DMS53 treated with DMSO at 0.1 percent for 48 hours (cell line): ENCODE results near the gene IRF2BPL.
A peak's percentile ranks its signal among the peaks of the same experiment; 100 is the strongest.
"Not testable (repeated sequence)": the region's sequence is repeated elsewhere in the genome, so short reads cannot be mapped to it uniquely, and the experiment has no call there.

Experiments
- DNase-seq: peaks from one replicate; lab custom pipeline; 2025; ENCODE audit not compliant: unreplicated experiment; lab: John Stamatoyannopoulos, UW

IRF2BPL gene

DNA sequence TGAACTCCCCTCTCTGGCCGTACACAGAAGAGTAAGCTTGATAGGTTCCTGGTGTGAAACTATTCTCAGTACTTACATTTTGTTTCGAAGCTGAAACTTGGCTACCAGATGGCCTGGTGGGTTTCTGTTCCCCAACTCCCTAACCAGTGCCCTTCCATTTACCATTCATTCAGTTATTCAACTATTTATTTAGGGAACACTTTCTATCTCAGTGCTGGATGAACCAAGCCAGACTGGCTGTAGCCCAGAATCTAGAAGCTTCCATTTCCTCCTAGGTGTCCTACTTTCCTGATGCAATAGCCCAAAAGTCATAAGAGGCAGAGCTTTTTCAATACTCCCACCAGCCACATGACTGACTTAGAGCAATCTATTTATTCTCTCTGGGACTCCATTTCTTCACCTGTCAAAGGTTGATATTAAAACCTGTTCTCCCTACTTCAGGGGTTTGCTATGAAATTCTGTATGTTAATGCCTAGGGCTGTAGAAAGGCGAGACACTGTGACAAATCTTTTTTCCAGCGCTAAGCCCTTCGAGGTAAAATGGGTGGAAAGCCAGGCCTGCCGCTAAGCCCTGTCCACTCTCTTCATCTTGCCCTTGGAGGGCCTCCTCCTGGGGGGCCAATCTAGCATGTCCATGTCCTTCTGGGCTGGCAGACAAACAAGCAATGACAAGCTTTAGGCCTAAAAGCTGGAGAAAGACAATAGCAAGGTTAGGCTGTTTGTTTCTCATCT lies 8.1 kb upstream of the IRF2BPL start:
- no peak for DNase-seq

DNA sequence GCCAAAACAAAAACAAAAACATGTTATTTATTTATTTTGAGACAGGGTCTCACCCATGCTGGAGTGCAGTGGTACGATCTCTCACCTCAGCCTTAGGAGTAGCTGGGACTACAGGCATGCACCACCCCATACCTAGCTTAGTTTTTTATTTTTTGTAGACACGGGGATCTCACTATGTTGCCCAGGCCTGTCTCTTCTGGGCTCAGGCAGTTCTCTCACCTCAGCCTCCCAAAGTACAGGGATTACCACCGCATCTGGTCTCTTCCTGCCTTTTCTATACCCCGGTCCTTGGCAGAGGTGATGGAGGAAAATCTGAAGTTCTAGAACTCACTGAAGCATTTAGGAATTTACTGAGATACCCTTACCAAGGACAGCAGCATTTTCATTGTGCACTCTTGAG lies 6.8 kb upstream of the IRF2BPL start:
- no peak for DNase-seq

DNA sequence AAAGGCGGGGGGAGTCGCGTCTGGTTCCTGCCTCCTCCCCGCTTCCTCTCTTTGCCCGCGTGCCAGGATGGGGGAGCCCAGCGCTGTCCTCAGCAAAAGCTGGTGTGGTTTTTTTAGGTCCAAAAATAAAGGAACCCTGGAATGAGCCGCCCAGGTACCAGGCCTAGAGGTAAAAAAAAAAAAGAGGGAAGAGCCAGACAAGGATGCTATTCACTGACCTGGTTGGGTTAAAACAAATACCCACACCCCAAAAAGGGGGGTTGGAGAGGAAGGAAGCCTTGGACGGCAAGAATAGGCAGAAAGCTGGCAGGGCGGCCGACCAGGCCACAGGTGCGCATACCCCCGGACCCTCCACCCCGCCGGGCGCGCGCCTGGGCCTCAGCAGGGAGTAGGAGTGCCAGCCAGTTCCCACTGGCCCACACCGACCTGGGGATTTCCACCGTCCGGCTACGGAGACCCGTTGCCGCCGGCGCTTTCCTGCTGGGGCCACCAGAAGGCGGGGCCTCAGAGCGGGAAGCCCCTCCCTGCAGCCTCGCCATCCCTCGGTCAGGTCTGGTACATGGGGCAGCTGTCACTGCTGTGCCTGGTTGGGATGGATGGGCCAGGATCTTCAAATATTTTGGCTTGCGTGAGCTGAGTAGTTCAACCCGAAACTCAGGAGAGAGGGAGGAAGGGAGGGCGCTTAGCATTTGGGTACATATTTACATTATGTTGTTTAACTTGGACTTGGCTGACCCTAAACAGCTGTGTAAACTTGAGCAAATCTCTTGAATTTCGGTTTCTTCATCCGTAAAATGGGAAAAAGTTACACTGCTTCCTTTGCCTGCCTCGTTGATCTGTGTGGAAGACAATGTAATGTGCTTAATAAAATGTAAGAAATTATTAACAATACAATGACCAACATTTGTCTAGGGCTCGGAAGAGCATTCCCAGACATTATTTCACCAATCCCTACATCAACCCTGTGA lies 5.4 kb upstream of the IRF2BPL start:
- DNase-seq: peak; percentile 75

DNA sequence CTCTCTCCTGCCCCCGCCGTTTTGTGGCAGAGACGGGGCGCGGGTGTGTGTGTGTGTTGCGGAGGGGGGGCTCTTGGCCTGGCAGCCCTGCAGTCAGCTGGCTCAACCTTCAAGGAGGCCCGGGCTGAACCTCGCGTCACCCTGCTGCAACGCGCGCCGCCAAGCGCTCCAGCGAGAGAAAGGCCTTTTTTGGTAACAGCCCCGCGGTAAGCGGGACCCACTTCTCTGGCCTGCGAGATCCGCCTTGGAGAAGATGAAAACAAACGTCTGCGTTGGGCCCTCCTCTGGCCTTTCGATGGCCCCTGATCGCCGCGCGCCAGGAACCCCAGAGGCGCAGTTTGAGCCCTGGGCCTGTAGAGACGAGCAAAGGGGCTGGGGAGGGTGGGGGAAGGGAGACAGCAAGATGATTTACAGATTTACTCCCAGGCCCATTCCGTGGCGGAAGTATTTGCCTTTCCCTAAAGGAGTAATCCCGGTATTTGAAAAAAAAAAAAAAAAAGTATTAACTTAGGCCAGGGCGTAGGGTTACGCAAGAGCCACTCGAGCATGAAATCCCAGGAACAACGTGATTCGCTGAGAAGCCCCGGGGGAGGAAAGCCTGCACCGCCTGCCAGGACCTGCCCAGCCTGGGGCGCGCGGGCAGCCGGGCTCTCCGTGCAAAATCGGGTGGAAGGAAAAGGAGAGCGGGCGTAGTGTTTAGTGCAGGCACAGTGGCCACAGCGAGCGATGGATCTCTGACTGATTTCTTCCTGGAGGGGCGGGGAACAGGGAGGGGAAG lies 4.5 kb upstream of the IRF2BPL start:
- DNase-seq: peak; percentile 91

DNA sequence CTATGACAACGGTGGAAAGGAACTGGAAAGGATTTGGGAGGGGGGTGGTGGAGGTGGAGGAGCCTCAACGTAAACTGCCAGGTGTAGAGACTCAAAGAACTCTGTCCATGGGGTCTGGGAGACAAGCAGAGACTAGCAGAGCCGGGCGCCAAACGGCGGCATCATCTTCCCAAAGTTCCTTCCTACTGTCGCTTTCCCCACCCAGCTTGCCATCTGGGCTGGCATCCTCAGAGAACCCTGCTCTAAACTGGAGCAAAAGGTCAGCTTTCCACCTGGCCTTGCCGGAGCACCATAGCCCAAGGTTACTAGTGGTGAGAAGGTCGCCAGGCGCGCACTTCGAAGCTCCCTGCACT lies 4.0 kb upstream of the IRF2BPL start:
- peak; percentile 79 for DNase-seq

DNA sequence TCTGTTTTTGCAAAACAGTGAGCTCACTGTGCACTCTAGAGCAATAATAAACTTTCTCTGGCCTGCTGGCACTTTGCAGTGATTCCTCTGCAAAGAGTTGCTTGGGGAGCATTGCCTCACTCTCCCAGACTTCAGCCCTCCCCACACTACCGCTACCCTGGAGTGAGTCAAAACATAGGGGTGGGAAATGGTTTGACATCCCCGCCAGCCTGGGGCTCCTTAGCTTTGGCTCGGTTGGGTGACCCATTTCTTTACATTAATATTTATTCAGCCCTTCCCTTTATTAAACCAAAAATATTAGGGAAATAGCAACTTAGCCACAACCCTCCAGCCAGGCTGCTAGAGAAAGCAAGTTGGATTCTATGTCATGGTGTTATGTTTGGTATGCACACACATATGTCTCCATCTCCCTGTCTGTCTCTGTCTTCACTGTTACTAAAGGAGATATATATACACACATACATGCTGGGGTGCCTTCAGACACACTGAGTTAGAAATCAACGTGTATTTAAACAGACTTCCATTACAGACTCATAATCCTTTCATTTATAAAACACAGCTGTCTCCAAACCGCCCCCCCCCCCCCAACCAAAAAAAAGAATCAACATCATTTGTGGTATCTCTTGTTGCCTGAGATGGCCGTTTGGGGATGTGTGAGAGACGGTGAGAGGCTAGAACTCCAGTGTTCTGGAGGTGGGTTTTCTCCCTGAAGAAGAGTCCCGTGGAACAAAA lies 3.4 kb upstream of the IRF2BPL start:
- DNase-seq: no peak

DNA sequence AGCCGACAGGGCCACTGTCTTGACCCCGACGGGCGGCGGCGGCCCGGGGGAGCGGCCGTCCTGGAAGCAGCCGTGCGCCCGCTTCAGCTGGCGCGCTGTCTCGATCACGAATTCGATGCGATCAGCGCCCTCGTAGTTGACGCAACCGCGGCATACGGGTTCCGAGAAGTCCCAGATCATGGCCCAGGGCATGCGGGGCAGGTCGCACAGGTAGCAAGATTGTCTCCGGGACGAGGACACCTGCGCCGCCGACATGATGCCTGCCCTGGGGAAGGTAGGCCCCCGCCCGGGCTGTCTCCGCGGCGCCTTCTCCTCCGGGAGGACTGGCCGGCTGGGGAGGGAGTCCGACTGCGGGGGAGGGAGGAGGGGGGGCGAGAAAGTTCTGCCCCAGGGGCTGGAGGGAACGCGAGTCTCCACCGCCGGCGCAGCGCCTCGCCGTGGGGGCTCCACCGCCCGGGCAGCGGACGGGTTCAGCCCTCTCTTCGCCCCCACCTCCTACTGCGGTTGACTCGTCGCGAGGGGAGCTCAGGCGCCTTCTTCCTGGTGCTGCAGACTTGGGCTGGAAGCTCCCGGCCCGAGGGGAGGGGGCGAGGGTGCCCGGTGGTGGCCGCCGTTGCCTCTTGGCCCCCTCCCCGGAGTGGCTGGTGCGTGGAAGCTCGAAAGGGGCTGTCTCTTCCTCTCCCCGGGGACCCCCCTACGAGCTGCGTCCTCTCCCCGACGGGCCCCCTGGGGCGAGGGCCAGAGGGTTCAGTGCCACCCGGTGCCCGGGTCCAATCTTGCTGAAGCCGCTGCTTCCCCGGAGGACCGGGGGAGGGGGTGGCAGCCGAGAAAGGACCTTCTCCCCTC lies 747 bp downstream of the IRF2BPL start:
- DNase-seq: no peak

DNA sequence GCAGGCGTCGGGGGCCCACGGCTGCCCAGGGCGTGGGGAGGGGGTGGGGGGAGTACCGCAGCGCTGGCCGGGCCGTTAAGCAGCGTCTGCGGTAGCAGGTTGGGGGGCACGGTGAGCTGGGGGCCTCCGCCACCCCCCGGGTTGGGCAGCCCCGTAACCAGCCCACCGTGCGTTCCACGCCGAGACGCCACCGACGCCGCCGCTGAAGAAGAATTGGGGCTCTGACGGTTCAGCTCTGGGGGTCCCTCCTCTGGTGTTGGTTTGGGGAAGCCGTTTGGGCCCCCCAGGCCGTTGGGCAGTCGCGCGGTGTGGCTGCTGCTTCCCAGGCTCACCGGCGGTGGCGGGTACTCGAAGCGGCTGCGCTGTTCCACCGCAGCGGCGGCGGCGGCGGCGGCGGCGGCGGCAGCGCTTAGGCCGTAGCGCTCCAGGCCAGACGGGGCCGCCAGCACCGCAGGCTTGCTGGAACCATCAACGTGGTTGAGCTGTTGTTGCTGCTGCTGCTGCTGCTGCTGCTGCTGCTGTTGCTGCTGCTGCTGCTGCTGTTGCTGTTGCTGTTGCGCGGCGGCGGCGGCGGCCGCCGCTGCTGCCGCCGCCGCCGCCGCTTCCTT lies 1.5 kb downstream of the IRF2BPL start:
- no peak for DNase-seq

DNA sequence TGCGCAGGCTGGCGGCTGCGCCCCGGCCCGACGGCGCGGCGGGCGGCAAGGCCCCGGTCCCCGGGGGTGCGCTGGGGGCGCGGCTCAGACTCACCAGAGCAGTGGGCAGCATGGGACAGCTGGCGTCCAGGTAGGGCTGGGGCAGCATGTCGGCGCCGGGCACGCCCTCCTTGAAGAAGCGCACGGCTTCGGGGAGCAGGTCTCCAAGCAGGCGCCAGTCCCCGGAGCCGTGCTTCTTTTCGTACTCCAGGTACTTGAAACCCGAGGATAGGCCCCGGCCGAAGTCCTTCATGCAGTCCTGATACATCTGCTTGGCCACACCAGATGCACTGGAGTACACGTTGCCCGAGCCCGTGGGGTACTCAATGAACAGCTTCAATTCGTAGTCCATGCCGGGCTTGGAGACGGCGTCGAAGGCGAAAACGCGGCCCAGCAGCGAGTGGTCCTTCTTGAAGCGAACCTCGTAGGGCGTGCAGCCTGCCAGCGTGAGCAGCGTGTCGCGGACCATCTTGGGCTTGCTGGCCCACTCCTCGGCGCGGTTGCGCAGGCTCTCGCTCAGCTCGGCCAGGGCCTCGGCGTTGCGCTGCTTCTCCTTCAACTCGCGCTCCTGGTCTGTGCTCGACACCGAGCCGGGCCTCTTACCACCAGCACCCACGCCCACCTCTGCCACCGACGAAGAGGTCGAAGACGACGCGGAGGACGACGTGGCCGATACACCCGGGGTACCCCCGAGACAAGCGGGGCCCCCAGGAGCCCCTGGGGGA lies 2.2 kb downstream of the IRF2BPL start:
- DNase-seq: no peak

DNA sequence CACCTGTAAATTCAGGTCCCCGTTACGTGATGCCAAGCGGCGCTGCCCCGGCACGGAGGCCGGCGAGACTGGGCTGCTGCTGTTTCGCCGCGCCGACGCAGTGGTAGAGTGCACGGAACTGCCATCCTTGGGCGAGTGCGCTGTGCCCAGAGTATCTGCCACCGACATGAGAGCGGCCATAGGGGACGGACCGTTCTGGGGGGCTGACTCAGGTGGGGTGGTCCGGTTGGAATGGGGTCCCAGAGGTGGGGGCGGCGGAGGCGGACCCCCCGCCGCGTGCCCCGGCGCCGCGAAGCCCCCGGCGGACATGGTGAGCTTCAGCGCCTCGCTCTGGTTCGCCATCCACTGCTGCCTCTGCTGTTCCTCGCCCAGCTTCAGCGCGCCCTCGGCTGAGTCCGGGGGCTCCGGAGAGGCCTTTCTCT lies 2.8 kb downstream of the IRF2BPL start:
- no peak for DNase-seq

DNA sequence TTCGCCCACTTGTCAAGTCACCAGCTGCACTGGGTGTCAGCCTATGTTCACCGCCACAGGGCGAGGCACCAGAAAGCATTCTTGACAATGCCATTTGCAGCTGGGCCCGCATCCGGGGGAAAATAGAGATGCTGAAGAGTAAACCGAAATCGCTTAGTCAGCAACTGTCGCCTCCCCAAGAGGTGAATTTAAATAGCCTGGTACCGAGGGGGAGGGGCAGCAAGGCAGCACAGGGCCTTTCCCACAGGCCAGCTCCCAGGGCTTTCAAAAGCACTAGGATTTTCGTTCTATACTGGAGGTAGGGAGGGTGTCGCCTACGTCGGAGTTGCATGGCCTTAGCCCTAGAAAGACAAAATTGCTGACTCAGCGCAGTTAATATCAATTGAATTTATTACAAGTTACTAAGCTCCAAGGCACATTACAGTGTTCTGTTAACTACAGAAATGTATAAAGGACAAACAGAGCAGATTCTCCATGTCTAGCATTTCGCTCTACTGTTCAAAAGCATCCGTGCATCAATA lies 4.3 kb downstream of the IRF2BPL start:
- DNase-seq: peak; percentile 49

DNA sequence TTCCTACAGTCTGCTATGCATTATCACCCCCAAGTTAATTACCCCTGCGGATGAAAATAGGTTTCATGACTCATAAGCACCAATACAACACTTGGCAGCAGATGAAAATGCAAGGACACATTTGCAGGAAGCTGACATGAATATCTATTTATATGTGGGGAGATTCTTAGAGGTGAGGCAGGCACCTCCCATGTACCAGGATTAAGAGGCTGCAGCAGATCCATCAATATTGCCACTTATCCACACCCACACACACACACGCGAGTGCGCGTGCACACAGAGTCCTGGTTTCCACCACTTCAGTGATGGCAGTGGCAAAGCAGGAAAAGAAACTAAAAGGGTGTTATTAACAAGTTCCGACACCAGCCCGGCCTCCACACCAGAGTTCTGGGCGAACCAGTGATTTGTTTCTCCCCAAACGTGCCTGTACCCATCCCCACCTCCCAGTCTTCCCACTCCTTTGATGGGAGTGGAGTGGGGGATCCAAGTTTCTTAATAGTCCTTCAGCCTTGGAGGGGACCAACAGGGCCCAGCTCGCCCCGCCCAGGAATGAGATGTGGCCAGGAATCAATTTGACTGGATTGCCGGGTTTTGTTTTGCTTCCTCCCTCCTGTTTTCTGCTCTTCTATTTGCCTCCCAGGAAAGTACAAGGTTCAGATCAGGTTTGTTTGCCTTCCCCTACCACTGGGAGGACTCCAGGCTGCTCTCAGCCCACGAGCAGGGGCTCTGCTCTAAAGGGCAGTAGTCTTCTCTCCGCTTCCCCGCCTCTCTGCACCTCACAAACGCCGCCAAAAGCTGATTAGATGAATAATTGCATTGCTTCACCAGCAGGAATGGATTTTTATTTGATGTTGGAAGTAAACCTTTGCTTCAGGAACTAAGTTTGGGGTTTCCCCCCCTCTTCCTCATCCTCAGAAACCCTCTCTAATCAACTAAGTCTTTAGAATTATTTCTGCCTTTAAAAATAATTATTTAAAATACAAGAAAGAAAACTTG lies 5.2 kb downstream of the IRF2BPL start:
- DNase-seq: peak; percentile 39

DNA sequence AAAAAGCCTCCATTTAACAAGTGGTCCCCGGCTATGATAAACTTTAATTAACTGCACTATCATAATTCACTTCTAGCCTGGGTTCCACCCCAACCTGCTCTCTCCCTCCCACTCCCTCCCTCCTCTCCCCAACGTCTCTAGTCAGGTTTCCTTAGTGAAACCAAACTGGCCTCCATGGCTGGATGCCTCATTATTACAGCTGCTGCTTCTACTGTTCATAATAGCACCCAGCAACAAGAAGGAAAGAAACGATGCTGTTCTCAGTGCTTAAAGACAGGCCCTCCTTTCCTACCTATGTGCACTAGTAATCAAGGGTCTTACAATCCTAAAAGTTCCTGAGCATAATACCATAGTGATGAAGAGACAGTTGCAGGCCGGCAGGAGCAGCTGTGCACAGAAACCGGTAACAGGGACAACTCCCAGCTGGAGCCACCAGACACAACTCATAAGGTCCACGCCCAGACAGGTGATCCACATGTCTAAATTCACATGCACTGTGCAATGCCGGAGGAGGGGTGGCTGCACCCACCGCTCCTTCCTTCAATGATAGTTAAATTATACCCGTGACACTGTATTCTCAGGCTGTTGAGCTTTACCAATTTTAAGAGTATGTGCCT lies 6.2 kb downstream of the IRF2BPL start:
- peak; percentile 28 for DNase-seq

DNA sequence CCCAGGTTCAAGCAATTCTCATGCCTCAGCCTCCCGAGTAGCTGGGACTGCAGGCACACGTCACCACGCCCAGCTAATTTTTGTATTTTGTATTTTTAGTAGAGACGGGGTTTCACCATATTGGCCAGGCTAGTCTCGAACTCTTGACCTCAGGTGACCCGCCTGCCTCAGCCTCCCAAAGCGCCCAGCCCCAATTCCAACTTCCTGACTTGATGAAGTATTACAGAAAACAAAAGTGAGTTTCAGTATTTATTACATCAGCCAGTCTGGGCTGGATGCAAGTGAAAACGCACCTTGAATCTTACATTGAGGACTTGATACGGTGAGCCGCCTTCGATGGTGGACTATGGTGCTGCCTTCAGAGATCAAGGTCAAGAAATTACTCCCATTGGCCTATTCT lies 7.1 kb downstream of the IRF2BPL start:
- not testable (repeated sequence) for DNase-seq

DNA sequence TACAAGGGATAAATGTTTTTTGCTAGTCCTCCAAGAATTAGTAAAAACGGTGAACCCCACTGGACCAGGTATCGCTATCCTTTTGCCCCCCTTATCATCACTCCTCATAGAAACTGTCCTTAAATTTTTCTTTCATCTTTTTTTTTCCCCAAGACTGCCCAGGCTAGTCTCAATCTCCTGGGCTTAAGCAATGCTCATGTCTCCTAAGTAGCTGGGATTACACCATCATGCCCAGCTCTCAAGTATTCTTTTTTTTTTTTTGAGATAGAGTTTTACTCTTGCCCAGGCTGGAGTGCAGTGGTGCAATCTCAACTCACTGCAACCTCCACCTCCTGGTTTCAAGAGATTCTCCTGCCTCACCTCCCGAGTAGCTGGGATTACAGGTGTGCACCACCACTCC lies 9.7 kb downstream of the IRF2BPL start:
- no peak for DNase-seq

DNA sequence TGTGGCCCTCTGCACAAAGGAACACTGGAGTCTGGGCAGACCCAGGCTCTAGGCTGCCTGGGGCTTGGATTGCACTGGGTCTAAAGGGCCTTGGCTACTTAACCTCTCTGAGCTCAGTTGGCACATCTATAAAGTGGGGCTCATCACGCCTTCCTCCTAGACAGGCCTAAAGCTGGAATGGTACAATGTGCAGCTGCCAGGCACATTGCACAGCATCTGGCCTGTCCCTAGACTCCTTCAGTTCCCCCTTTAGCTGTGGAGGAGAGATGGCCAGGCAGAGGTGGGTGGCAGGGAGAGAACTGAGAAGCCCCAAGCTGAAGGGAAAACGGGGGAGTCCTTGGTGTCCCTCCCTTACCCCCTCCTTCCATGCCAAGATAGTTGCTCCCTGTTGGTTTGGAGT lies 10.8 kb downstream of the IRF2BPL start:
- DNase-seq: no peak

DNA sequence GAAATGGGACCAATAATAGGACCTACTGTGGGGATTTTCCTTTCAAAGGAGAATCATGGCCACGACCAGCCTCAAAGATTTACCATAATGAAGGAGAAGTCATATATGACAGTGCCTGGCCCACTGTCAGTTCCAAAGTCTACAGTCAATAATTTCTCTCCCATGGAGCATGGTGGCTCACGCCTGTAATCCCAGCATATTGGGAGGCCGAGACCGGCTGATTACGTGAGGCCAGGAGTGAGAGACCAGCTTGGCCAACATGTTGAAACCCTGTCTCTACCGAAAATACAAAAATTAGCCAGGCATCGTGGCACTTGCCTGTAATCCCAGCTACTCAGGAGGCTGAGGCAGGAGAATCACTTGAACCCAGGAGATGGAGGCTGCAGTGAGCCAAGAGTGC lies 13.8 kb downstream of the IRF2BPL start:
- DNase-seq: no peak
